HCT116 (cell line): ENCODE data around the gene DTWD2. TPM values are rescaled to one million over a fixed set of nuclear protein-coding genes. Genes with fewer than 3 reads are reported as not detected.

Experiments used
- ATAC-seq: fragments of 200-7000 bp; cut with Tn5 transposase; 2 replicates; pipeline ENCODE4 v1.9.1; 2020; ENCODE audit warnings: mild to moderate bottlenecking, moderate library complexity
- BruUV-seq: library from RNA; stranded (reverse); fragments of 400-500 nt; replicated peaks from 2 replicates; lab custom pipeline; 2021; lab: Mats Ljungman, UMichigan
- CTCF ChIA-PET: fragments of 300-600 bp; sonication (Branson Sonifier 250); formaldehyde crosslinking; loops from one replicate; lab custom pipeline; 2021; ENCODE audit warnings: antibody characterized with exemption; lab: Charles Lee
- POLR2A ChIA-PET: fragments of 300-600, 350-600 bp; sonication (Branson Sonifier 250); formaldehyde crosslinking; loops from one replicate; lab custom pipeline; 2021; ENCODE audit warnings: antibody characterized with exemption; lab: Charles Lee
- RAD21 ChIA-PET, 2 experiments: fragments of 300-600 bp; sonication (Branson Sonifier 250); formaldehyde crosslinking; loops; one replicate each; lab custom pipeline; 2023; ENCODE audit warnings: low total read pairs in 2 of 2; ENCODE audit not compliant: uncharacterized antibody in 2 of 2, unreplicated experiment in 2 of 2, low non-redundant PET in 1 of 2; lab: Charles Lee
- DNase-seq: peaks from one replicate; pipeline ENCODE4 v3.0.0-alpha.2; 2010; ENCODE audit warnings: low read depth, low spot score
- H2AFZ ChIP-seq: fragments of 200-600 bp; shearing (Covaris generic), sonication (generic); 2 replicates; pipeline ENCODE4 v1.6.1; 2017; ENCODE audit warnings: low read depth, mixed run types, mixed read lengths, antibody characterized with exemption, low read length; ENCODE audit not compliant: poor library complexity, severe bottlenecking
- H3K27ac ChIP-seq: 2 replicates; pipeline ENCODE4 v1.5.1; 2012; ENCODE audit warnings: low read depth, low read length
- H3K27me3 ChIP-seq: fragments of 200-600 bp; sonication (generic); 2 replicates; pipeline ENCODE4 v1.6.1; 2016; ENCODE audit warnings: mixed run types, low read length, mixed read lengths; ENCODE audit not compliant: insufficient read depth
- H3K36me3 ChIP-seq, 2 experiments: fragments of 200-500 bp in 1 of 2; fragments of 200-600 bp in 1 of 2; sonication (Bioruptor generic) in 1 of 2; sonication (generic) in 1 of 2; 2 replicates each; pipeline versions ENCODE4 v1.5.1 to v1.6.1; 2014 to 2016; ENCODE audit warnings: low read length in 2 of 2, inconsistent platforms in 1 of 2, mixed read lengths in 1 of 2, mixed run types in 1 of 2; ENCODE audit not compliant: insufficient read depth in 2 of 2, control insufficient read depth in 1 of 2
- H3K4me1 ChIP-seq, 2 experiments: fragments of 200-600 bp in 1 of 2; sonication (generic) in 1 of 2; 2 replicates each; pipeline versions ENCODE4 v1.5.1 to v1.6.1; 2012 to 2017; ENCODE audit warnings: low read length in 2 of 2, inconsistent platforms in 1 of 2, mild to moderate bottlenecking in 1 of 2, mixed read lengths in 1 of 2, mixed run types in 1 of 2, moderate library complexity in 1 of 2; ENCODE audit not compliant: insufficient read depth in 2 of 2, control insufficient read depth in 1 of 2
- H3K4me2 ChIP-seq: fragments of 200-600 bp; sonication (generic); 2 replicates; pipeline ENCODE4 v1.6.1; 2017; ENCODE audit warnings: mixed run types, low read length, mixed read lengths
- H3K4me3 ChIP-seq, 2 experiments: fragments of 200-600 bp in 1 of 2; sonication (generic) in 1 of 2; replicated peaks in 1 of 2; 2 replicates each; pipeline ENCODE4 v1.5.1; 2011 to 2016; ENCODE audit warnings: low read length in 2 of 2, control low read depth in 1 of 2, low read depth in 1 of 2, mild to moderate bottlenecking in 1 of 2, mixed read lengths in 1 of 2, mixed run types in 1 of 2
- H3K79me2 ChIP-seq: fragments of 200-600 bp; sonication (generic); 2 replicates; pipeline ENCODE4 v1.6.1; 2017; ENCODE audit warnings: mild to moderate bottlenecking, mixed run types, low read length, moderate library complexity, mixed read lengths; ENCODE audit not compliant: insufficient read depth
- H3K9ac ChIP-seq: fragments of 200-600 bp; sonication (generic); 2 replicates; pipeline ENCODE4 v1.6.1; 2016; ENCODE audit warnings: low read length, mixed read lengths
- H3K9me2 ChIP-seq: fragments of 200-600 bp; sonication (generic), shearing (Covaris generic); 2 replicates; pipeline ENCODE4 v1.6.1; 2017; ENCODE audit warnings: mixed run types, mild to moderate bottlenecking, moderate library complexity; ENCODE audit not compliant: insufficient read depth
- H3K9me3 ChIP-seq, 2 experiments: fragments of 200-500 bp in 1 of 2; fragments of 200-600 bp in 1 of 2; sonication (Bioruptor generic) in 1 of 2; sonication (generic) in 1 of 2; 2 replicates each; pipeline ENCODE4 v1.6.1; 2014 to 2017; ENCODE audit warnings: low read length in 2 of 2, mixed read lengths in 2 of 2, inconsistent platforms in 1 of 2, low read depth in 1 of 2, mild to moderate bottlenecking in 1 of 2, mixed run types in 1 of 2, moderate library complexity in 1 of 2; ENCODE audit not compliant: control insufficient read depth in 1 of 2, insufficient read depth in 1 of 2
- H4K20me1 ChIP-seq: fragments of 200-600 bp; sonication (generic), shearing (Covaris generic); 2 replicates; pipeline ENCODE4 v1.6.1; 2017; ENCODE audit warnings: mixed run types, mild to moderate bottlenecking, moderate library complexity; ENCODE audit not compliant: insufficient read depth
- ATF3 ChIP-seq: IDR thresholded peaks from 2 replicates; pipeline ENCODE4 v1.6.1; 2012
- CBX3 ChIP-seq: IDR thresholded peaks from 2 replicates; pipeline ENCODE4 v1.6.1; 2012; ENCODE audit warnings: low read depth
- CEBPB ChIP-seq: IDR thresholded peaks from 2 replicates; pipeline ENCODE4 v1.6.1; 2012; ENCODE audit warnings: low read depth
- CTCF ChIP-seq, 3 experiments: fragments of 200-600 bp in 1 of 3; sonication (generic) in 1 of 3; IDR thresholded peaks in 2 of 3; conservative IDR thresholded peaks in 1 of 3; 2 replicates each; pipeline ENCODE4 v1.5.1; 2012 to 2017; ENCODE audit warnings: low read depth in 2 of 3, low read length in 2 of 3, antibody characterized with exemption in 1 of 3, borderline replicate concordance in 1 of 3, control low read depth in 1 of 3, mild to moderate bottlenecking in 1 of 3, mixed read lengths in 1 of 3, mixed run types in 1 of 3, moderate library complexity in 1 of 3; ENCODE audit not compliant: insufficient read depth in 1 of 3
- EGR1 ChIP-seq: IDR thresholded peaks from 2 replicates; pipeline ENCODE4 v1.6.1; 2012; ENCODE audit warnings: low read depth
- EZH2 ChIP-seq: fragments of 200-600 bp; sonication (generic); IDR thresholded peaks from 2 replicates; pipeline ENCODE4 v1.6.1; 2017; ENCODE audit warnings: antibody characterized with exemption, mixed run types
- FOSL1 ChIP-seq: IDR thresholded peaks from 2 replicates; pipeline ENCODE4 v1.6.1; 2012; ENCODE audit warnings: low read depth
- MAX ChIP-seq: IDR thresholded peaks from 2 replicates; pipeline ENCODE4 v1.6.1; 2012
- REST ChIP-seq: IDR thresholded peaks from 2 replicates; pipeline ENCODE4 v1.6.1; 2012; ENCODE audit warnings: low read depth
- SIN3A ChIP-seq: IDR thresholded peaks from 2 replicates; pipeline ENCODE4 v1.6.1; 2012; ENCODE audit warnings: low read depth
- TCF7L2 ChIP-seq: IDR thresholded peaks from 2 replicates; pipeline ENCODE4 v1.7.0; 2011; ENCODE audit warnings: borderline replicate concordance, inconsistent platforms; ENCODE audit not compliant: insufficient read depth, insufficient read length; ENCODE audit errors: extremely low read depth
- YY1 ChIP-seq: IDR thresholded peaks from 2 replicates; pipeline ENCODE4 v1.6.1; 2011; ENCODE audit warnings: low read length, low read depth, moderate library complexity, mild to moderate bottlenecking; ENCODE audit not compliant: insufficient replicate concordance; ENCODE audit errors: extremely low read depth
- ZFX ChIP-seq: fragments of 450-650 bp; IDR thresholded peaks from 2 replicates; pipeline ENCODE4 v1.6.1; 2017
- intact Hi-C: fragments of 100-400 bp; cut with micrococcal nuclease; formaldehyde crosslinking; loops from 2 replicates; pipeline ENCODE4 v1.10.0; 2022
- total RNA-seq: library from RNA; stranded (reverse); gene quantifications from one replicate; pipeline ENCODE4 v1.2.1, GENCODE V29; 2021; ENCODE audit not compliant: unreplicated experiment

Gene DTWD2
- total RNA-seq, 1 experiment from 2014 or later = 5.2 TPM

- no peaks in the 10 kb centered on the region for H3K36me3 ChIP-seq
- ChIA-PET CTCF (no interaction called here), RAD21 (no interaction called here), POLR2A (no interaction called here)
- DNase-seq (no peak), ATAC-seq (no peak)
- no peaks in the 10 kb centered on the region for H3K9me3 ChIP-seq
- H3K9ac ChIP-seq = no peak overlapping the region
- no peaks in the 10 kb centered on the region for H4K20me1 ChIP-seq
- no peaks in the 10 kb centered on the region for H3K79me2 ChIP-seq
- H2AFZ ChIP-seq = no peak overlapping the region
- H3K4me3 ChIP-seq = no peak overlapping the region
- BruUV-seq = no TSS peak
- H3K27me3 ChIP-seq = no peaks in the 10 kb centered on the region
- intact Hi-C loops = no loop called here
- no peaks in the 10 kb centered on the region; the same call in 1 of the 2 replicates for H3K9me2 ChIP-seq
- no peak overlapping the region for H3K27ac ChIP-seq
- TF ChIP-seq EZH2 = no peak
- no peak overlapping the region for H3K4me2 ChIP-seq
- H3K4me1 ChIP-seq = no peaks in the 10 kb centered on the region
These were observed 83.2 kb downstream of the DTWD2 start for GRCh38 chr5:118905196-118905595.

GRCh38 chr5:118902656-118903438 is 85.5 kb downstream of the DTWD2 start:
- H3K4me3 ChIP-seq = no peak overlapping the region
- H3K9me2 ChIP-seq = no peaks in the 10 kb centered on the region; the same call in 1 of the 2 replicates
- H3K9me3 ChIP-seq = no peaks in the 10 kb centered on the region
- ChIA-PET RAD21 (no interaction called here), CTCF (no interaction called here), POLR2A (no interaction called here)
- H3K27ac ChIP-seq = no peak overlapping the region
- H3K4me1 ChIP-seq = no peaks in the 10 kb centered on the region
- no peaks in the 10 kb centered on the region for H4K20me1 ChIP-seq
- DNase-seq (no peak), ATAC-seq (no peak)
- H3K79me2 ChIP-seq = no peaks in the 10 kb centered on the region
- no peak overlapping the region for H2AFZ ChIP-seq
- no TSS peak for BruUV-seq
- no peak overlapping the region for H3K9ac ChIP-seq
- no peak overlapping the region for H3K4me2 ChIP-seq
- intact Hi-C loops = no loop called here
- no peaks in the 10 kb centered on the region for H3K27me3 ChIP-seq
- no peaks in the 10 kb centered on the region for H3K36me3 ChIP-seq
- TF ChIP-seq YY1 (no peak), FOSL1 (no peak), TCF7L2 (no peak), ATF3 (no peak), CBX3 (no peak), MAX (no peak), REST (no peak), EZH2 (no peak), SIN3A (no peak), EGR1 (no peak), CTCF (IDR thresholded peaks at IDR 0.05 in 2 of 3, conservative IDR thresholded peaks at IDR 0.05 in 1 of 3; ENCODE audit: borderline replicate concordance in 1 of 3, insufficient read depth in 1 of 3, low read depth in 2 of 3, low read length in 2 of 3) (no peak), ZFX (no peak), CEBPB (no peak)
